Adrenal gland (tissue), 5 donors: ENCODE measurements around the gene CRADD.

Source experiments
- POLR2A ChIP-seq, 2 donors: fragments of 450-650 bp; IDR thresholded peaks; one replicate each; pipeline ENCODE4 v1.6.1; 2017; ENCODE audit warnings: antibody characterized with exemption in 2 of 2, mild to moderate bottlenecking in 2 of 2, moderate library complexity in 1 of 2
- TF ChIP-seq, protein P1 (sequence below), 6 experiments: fragments of 450-650 bp in 4 of 6; fragments of 200-600 bp in 2 of 6; sonication (generic) in 1 of 6; IDR thresholded peaks; 1 replicate in 5 of 6; 2 replicates in 1 of 6; pipeline versions ENCODE4 v1.5.1 to v1.8.0; 2016 to 2021; ENCODE audit warnings: antibody characterized with exemption in 6 of 6, mild to moderate bottlenecking in 2 of 6, moderate library complexity in 1 of 6
- donor health status: DM: no; HTN: no; CAD: no.

DNA sequence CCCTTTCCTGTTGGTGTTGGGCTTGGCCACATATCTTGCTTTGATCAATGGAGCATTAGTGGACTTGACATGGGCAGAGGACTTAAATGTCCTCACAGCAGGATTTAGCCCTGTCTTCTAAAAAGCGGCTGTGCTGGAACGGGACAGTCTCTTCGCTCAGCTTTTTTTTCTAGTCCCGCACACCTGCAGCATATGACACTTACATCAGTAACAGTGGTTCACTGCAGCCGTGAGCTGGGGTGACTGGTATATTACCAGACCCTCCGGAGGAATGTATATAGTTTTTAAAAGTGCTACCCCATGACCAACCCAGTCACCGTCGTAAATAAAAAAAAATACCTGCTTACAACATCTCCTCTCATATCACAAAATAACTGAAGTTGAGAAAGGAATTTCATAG is 164.5 kb downstream of the CRADD start:
- TF ChIP-seq, protein P1, sequence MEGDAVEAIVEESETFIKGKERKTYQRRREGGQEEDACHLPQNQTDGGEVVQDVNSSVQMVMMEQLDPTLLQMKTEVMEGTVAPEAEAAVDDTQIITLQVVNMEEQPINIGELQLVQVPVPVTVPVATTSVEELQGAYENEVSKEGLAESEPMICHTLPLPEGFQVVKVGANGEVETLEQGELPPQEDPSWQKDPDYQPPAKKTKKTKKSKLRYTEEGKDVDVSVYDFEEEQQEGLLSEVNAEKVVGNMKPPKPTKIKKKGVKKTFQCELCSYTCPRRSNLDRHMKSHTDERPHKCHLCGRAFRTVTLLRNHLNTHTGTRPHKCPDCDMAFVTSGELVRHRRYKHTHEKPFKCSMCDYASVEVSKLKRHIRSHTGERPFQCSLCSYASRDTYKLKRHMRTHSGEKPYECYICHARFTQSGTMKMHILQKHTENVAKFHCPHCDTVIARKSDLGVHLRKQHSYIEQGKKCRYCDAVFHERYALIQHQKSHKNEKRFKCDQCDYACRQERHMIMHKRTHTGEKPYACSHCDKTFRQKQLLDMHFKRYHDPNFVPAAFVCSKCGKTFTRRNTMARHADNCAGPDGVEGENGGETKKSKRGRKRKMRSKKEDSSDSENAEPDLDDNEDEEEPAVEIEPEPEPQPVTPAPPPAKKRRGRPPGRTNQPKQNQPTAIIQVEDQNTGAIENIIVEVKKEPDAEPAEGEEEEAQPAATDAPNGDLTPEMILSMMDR (IDR thresholded peaks at IDR 0.05): no peak
- TF ChIP-seq POLR2A (IDR thresholded peaks at IDR 0.05): no peak
